SU-DHL-6 (cell line): ENCODE data around the gene CACNB2.

Experiments used
- H2AFZ ChIP-seq: fragments of 200-600 bp; sonication (generic); 2 replicates; pipeline ENCODE4 v1.6.1; 2014; ENCODE audit warnings: low read depth, mild to moderate bottlenecking, moderate library complexity, mixed read lengths, antibody characterized with exemption, low read length; ENCODE audit not compliant: severe bottlenecking
- H3F3A ChIP-seq: fragments of 200-600 bp; shearing (Covaris generic); 2 replicates; pipeline ENCODE4 v1.6.0; 2016; ENCODE audit warnings: antibody characterized with exemption, mild to moderate bottlenecking; ENCODE audit not compliant: insufficient read depth
- H3K27ac ChIP-seq: fragments of 200-600 bp; sonication (generic); 2 replicates; pipeline ENCODE4 v1.5.1; 2016; ENCODE audit warnings: low read depth, mild to moderate bottlenecking, low read length, moderate library complexity, mixed read lengths
- H3K27me3 ChIP-seq: fragments of 200-600 bp; sonication (generic), shearing (Covaris generic); 2 replicates; pipeline ENCODE4 v1.6.0; 2014; ENCODE audit warnings: mild to moderate bottlenecking, low read length
- H3K36me3 ChIP-seq: fragments of 200-600 bp; sonication (generic); 2 replicates; pipeline ENCODE4 v1.6.1; 2014; ENCODE audit warnings: mild to moderate bottlenecking, low read length, mixed read lengths
- H3K4me2 ChIP-seq: fragments of 300-600, 200-600 bp; shearing (Covaris generic), sonication (generic); 2 replicates; pipeline ENCODE4 v1.6.0; 2014; ENCODE audit warnings: low read length, low read depth, mild to moderate bottlenecking; ENCODE audit not compliant: poor library complexity, severe bottlenecking
- H3K4me3 ChIP-seq: fragments of 200-600 bp; sonication (generic); 2 replicates; pipeline ENCODE4 v1.5.1; 2014; ENCODE audit warnings: antibody characterized with exemption, low read length, mild to moderate bottlenecking, mixed read lengths; ENCODE audit not compliant: insufficient read depth, poor library complexity, severe bottlenecking
- H3K79me2 ChIP-seq: fragments of 200-600 bp; sonication (generic); 2 replicates; pipeline ENCODE4 v1.6.1; 2014; ENCODE audit warnings: mild to moderate bottlenecking, low read length, moderate library complexity; ENCODE audit not compliant: insufficient read depth
- H3K9ac ChIP-seq: fragments of 200-600 bp; sonication (generic); 2 replicates; pipeline ENCODE4 v1.7.0; 2014; ENCODE audit warnings: mild to moderate bottlenecking, low read length
- H3K9me2 ChIP-seq: fragments of 200-600 bp; sonication (generic); replicated peaks from 2 replicates; pipeline ENCODE4 v1.6.1; 2014; ENCODE audit warnings: low read length; ENCODE audit not compliant: insufficient read depth
- H3K9me3 ChIP-seq: fragments of 200-600 bp; sonication (generic); 2 replicates; pipeline ENCODE4 v1.6.1; 2014; ENCODE audit warnings: low read length, mixed read lengths; ENCODE audit not compliant: insufficient read depth
- H4K20me1 ChIP-seq: fragments of 200-600 bp; sonication (generic); 2 replicates; pipeline ENCODE4 v1.6.1; 2014; ENCODE audit warnings: low read depth, mild to moderate bottlenecking, antibody characterized with exemption, low read length, moderate library complexity, mixed read lengths
- CTCF ChIP-seq: fragments of 200-600 bp; sonication (generic); IDR thresholded peaks from one replicate; pipeline ENCODE4 v1.5.1; 2017; ENCODE audit warnings: antibody characterized with exemption, mild to moderate bottlenecking, low read length, moderate library complexity; ENCODE audit not compliant: insufficient read depth, poor library complexity, severe bottlenecking
- EZH2phosphoT487 ChIP-seq: fragments of 200-600 bp; sonication (generic), shearing (Covaris generic); conservative IDR thresholded peaks from 2 replicates; pipeline ENCODE4 v1.6.1; 2018; ENCODE audit warnings: mild to moderate bottlenecking, antibody characterized with exemption, low read length, moderate library complexity, mixed read lengths

Gene CACNB2

GRCh38 chr10:18282094-18282493 is 141.9 kb downstream of the CACNB2 start:
- Histone ChIP-seq H3K79me2 (no peaks in the 10 kb centered on the region), H3K27ac (no peak overlapping the region), H3K4me2 (no peak overlapping the region), H3K4me3 (no peak overlapping the region), H4K20me1 (no peaks in the 10 kb centered on the region), H3K9me2 (no peaks in the 10 kb centered on the region), H3F3A (no peaks in the 10 kb centered on the region), H3K36me3 (no peaks in the 10 kb centered on the region), H3K27me3 (no peaks in the 10 kb centered on the region), H2AFZ (no peak overlapping the region), H3K9me3 (no peaks in the 10 kb centered on the region), H3K9ac (no peak overlapping the region)
- no peak for TF ChIP-seq CTCF
- TF ChIP-seq EZH2phosphoT487, result no peak

GRCh38 chr10:18290651-18291313 is 150.6 kb downstream of the CACNB2 start:
- no peak for TF ChIP-seq EZH2phosphoT487
- TF ChIP-seq CTCF, result no peak
- no peaks in the 10 kb centered on the region for H3K36me3 ChIP-seq
- H2AFZ ChIP-seq, result no peak overlapping the region
- H3K27me3 ChIP-seq, result no peaks in the 10 kb centered on the region
- no peak overlapping the region for H3K4me3 ChIP-seq
- H3K79me2 ChIP-seq, result no peaks in the 10 kb centered on the region
- H3K27ac ChIP-seq, result no peak overlapping the region
- no peaks in the 10 kb centered on the region for H3K9me2 ChIP-seq
- H3F3A ChIP-seq, result no peaks in the 10 kb centered on the region
- no peaks in the 10 kb centered on the region for H4K20me1 ChIP-seq
- no peak overlapping the region for H3K9ac ChIP-seq
- H3K4me2 ChIP-seq, result no peak overlapping the region
- no peaks in the 10 kb centered on the region for H3K9me3 ChIP-seq

- H3K36me3 ChIP-seq, result no peaks in the 10 kb centered on the region
- H3K4me2 ChIP-seq, result no peak overlapping the region
- H3K9me3 ChIP-seq, result no peaks in the 10 kb centered on the region
- H4K20me1 ChIP-seq, result no peaks in the 10 kb centered on the region
- H3K4me3 ChIP-seq, result no peak overlapping the region
- no peaks in the 10 kb centered on the region for H3K79me2 ChIP-seq
- H3K27me3 ChIP-seq, result no peaks in the 10 kb centered on the region
- H3K9ac ChIP-seq, result no peak overlapping the region
- H2AFZ ChIP-seq, result no peak overlapping the region
- TF ChIP-seq CTCF, result no peak
- TF ChIP-seq EZH2phosphoT487, result no peak
- no peaks in the 10 kb centered on the region for H3K9me2 ChIP-seq
- no peak overlapping the region for H3K27ac ChIP-seq
- H3F3A ChIP-seq, result no peaks in the 10 kb centered on the region
Observed at GRCh38 chr10:18293536-18294510, 153.6 kb downstream of the CACNB2 start.
